ENCODE results near the gene MPC1L.

DNA sequence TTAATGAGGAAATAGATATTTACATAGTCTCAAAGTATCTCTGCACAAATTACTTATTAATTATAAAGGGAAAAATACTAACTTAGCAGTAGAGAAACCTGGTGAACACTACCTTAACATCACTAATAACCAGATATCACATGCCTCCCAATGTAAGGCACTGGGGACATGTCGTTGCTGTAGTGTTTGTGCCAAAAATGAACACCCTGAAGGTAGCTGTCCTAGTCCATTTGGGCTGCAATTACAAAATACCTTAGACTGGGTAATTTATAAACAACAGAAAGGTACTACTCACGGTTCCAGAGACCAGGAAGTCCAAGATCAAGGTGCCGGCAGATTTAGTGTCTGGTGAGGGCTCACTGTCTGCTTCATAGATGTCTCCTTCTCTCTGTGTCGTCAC, 10.7 kb upstream of the MPC1L start:
- TF ChIP-seq, protein P1, sequence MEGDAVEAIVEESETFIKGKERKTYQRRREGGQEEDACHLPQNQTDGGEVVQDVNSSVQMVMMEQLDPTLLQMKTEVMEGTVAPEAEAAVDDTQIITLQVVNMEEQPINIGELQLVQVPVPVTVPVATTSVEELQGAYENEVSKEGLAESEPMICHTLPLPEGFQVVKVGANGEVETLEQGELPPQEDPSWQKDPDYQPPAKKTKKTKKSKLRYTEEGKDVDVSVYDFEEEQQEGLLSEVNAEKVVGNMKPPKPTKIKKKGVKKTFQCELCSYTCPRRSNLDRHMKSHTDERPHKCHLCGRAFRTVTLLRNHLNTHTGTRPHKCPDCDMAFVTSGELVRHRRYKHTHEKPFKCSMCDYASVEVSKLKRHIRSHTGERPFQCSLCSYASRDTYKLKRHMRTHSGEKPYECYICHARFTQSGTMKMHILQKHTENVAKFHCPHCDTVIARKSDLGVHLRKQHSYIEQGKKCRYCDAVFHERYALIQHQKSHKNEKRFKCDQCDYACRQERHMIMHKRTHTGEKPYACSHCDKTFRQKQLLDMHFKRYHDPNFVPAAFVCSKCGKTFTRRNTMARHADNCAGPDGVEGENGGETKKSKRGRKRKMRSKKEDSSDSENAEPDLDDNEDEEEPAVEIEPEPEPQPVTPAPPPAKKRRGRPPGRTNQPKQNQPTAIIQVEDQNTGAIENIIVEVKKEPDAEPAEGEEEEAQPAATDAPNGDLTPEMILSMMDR (IDR thresholded peaks at IDR 0.05; ENCODE audit: low read depth, low read length, missing input control), result no peak
- no peak for TF ChIP-seq YY1 (IDR thresholded peaks at IDR 0.05)
- TF ChIP-seq GABPA (IDR thresholded peaks at IDR 0.05 in 1 of 2, conservative IDR thresholded peaks at IDR 0.05 in 1 of 2), result no peak
- TF ChIP-seq HNF4A (conservative IDR thresholded peaks at IDR 0.05), result no peak
- no peak for TF ChIP-seq TAF1 (conservative IDR thresholded peaks at IDR 0.05)
- TF ChIP-seq, protein P2, sequence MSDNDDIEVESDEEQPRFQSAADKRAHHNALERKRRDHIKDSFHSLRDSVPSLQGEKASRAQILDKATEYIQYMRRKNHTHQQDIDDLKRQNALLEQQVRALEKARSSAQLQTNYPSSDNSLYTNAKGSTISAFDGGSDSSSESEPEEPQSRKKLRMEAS (IDR thresholded peaks at IDR 0.05), result no peak
- no peak for TF ChIP-seq JUND (IDR thresholded peaks at IDR 0.05)
- TF ChIP-seq, protein P3, sequence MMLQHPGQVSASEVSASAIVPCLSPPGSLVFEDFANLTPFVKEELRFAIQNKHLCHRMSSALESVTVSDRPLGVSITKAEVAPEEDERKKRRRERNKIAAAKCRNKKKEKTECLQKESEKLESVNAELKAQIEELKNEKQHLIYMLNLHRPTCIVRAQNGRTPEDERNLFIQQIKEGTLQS (IDR thresholded peaks at IDR 0.05), result no peak
- TF ChIP-seq EGR1 (IDR thresholded peaks at IDR 0.05; ENCODE audit: low read depth in 2 of 2), result no peak
- no peak for TF ChIP-seq SP1 (IDR thresholded peaks at IDR 0.05)
- TF ChIP-seq RAD21 (IDR thresholded peaks at IDR 0.05), result no peak
